Measurements from ENCODE around the gene MEAK7.

Gene MEAK7

GRCh38 chr16:84486126-84486525 lies 18.3 kb downstream of the MEAK7 start:
- DNase-seq: no peak

GRCh38 chr16:84485255-84486010 lies 19.0 kb downstream of the MEAK7 start:
- DNase-seq: no peak

GRCh38 chr16:84484579-84485254 lies 19.7 kb downstream of the MEAK7 start:
- no peak for DNase-seq

GRCh38 chr16:84483882-84484565 lies 20.4 kb downstream of the MEAK7 start:
- no peak for DNase-seq

- no peak for DNase-seq
Measured at GRCh38 chr16:84482951-84483881, 21.2 kb downstream of the MEAK7 start.

GRCh38 chr16:84482001-84482891 lies 22.2 kb downstream of the MEAK7 start:
- DNase-seq: no peak

- DNase-seq: no peak
Measured at GRCh38 chr16:84481051-84481735, 23.3 kb downstream of the MEAK7 start.

GRCh38 chr16:84479716-84480450 lies 24.6 kb downstream of the MEAK7 start:
- no peak for DNase-seq

- DNase-seq: no peak
Measured at GRCh38 chr16:84478172-84478947, 26.1 kb downstream of the MEAK7 start.

- DNase-seq: no peak
Measured at GRCh38 chr16:84477661-84478060, 26.8 kb downstream of the MEAK7 start.

GRCh38 chr16:84476401-84476800 lies 28.1 kb downstream of the MEAK7 start:
- no peak for DNase-seq

GRCh38 chr16:84475643-84476240 lies 28.7 kb downstream of the MEAK7 start:
- no peak for DNase-seq

GRCh38 chr16:84471966-84472365 lies 32.5 kb downstream of the MEAK7 start:
- DNase-seq: no peak

- no peak for DNase-seq
Measured at GRCh38 chr16:84471316-84471715, 33.1 kb downstream of the MEAK7 start.

- no peak for DNase-seq
Measured at GRCh38 chr16:84467709-84468108, 36.8 kb downstream of the MEAK7 start.

GRCh38 chr16:84467256-84467655 lies 37.2 kb downstream of the MEAK7 start:
- DNase-seq: no peak

GRCh38 chr16:84466692-84467091 lies 37.8 kb downstream of the MEAK7 start:
- DNase-seq: no peak

- DNase-seq: no peak
Measured at GRCh38 chr16:84465154-84465553, 39.3 kb downstream of the MEAK7 start.

- no peak for DNase-seq
Measured at GRCh38 chr16:84464116-84464515, 40.3 kb downstream of the MEAK7 start.
